NOMO-1 treated with dmso at 0.1 percent for 144 hours (cell line): ENCODE results near the gene STX1B.
"Not testable (repeated sequence)": the region's sequence is repeated elsewhere in the genome, so short reads cannot be mapped to it uniquely, and the experiment has no call there.

Experiments used
- DNase-seq: peaks from one replicate; lab custom pipeline; 2025; ENCODE audit not compliant: unreplicated experiment; lab: John Stamatoyannopoulos, UW

Gene STX1B

GRCh38 chr16:31016018-31016417 lies 5.6 kb upstream of the STX1B start:
- no peak for DNase-seq

GRCh38 chr16:31013292-31013691 lies 2.9 kb upstream of the STX1B start:
- not testable (repeated sequence) for DNase-seq

- DNase-seq: not testable (repeated sequence)
Measured at GRCh38 chr16:31011815-31012214, 1.4 kb upstream of the STX1B start.

- no peak for DNase-seq
Measured at GRCh38 chr16:31009894-31010584, 399 bp downstream of the STX1B start.

GRCh38 chr16:31009120-31009519 lies 1.3 kb downstream of the STX1B start:
- DNase-seq: no peak

GRCh38 chr16:31008551-31008950 lies 1.9 kb downstream of the STX1B start:
- DNase-seq: no peak

- no peak for DNase-seq
Measured at GRCh38 chr16:31008149-31008548, 2.3 kb downstream of the STX1B start.

GRCh38 chr16:31007684-31008083 lies 2.8 kb downstream of the STX1B start:
- DNase-seq: no peak

- no peak for DNase-seq
Measured at GRCh38 chr16:31006589-31006988, 3.8 kb downstream of the STX1B start.

GRCh38 chr16:31006086-31006385 lies 4.4 kb downstream of the STX1B start:
- no peak for DNase-seq

GRCh38 chr16:31005350-31006085 lies 4.9 kb downstream of the STX1B start:
- DNase-seq: no peak

- DNase-seq: no peak
Measured at GRCh38 chr16:31004658-31005057, 5.8 kb downstream of the STX1B start.

- DNase-seq: no peak
Measured at GRCh38 chr16:31003744-31004143, 6.7 kb downstream of the STX1B start.

- DNase-seq: no peak
Measured at GRCh38 chr16:31002862-31003341, 7.5 kb downstream of the STX1B start.

- no peak for DNase-seq
Measured at GRCh38 chr16:31002250-31002700, 8.2 kb downstream of the STX1B start.

- no peak for DNase-seq
Measured at GRCh38 chr16:31001507-31002249, 8.8 kb downstream of the STX1B start.

GRCh38 chr16:31000671-31001382 lies 9.6 kb downstream of the STX1B start:
- no peak for DNase-seq

- DNase-seq: no peak
Measured at GRCh38 chr16:30998852-30999761, 11.3 kb downstream of the STX1B start.

GRCh38 chr16:30997725-30998711 lies 12.4 kb downstream of the STX1B start:
- no peak for DNase-seq
